GM18909 (cell line): Measurements from ENCODE around the gene ELOVL6.
"Not testable (repeated sequence)": the region's sequence is repeated elsewhere in the genome, so short reads cannot be mapped to it uniquely, and the experiment has no call there.

Experiments used
- ATAC-seq: cut with Tn5 transposase; IDR thresholded peaks from one replicate; pipeline ENCODE4 v1.9.1; 2021; ENCODE audit warnings: mild to moderate bottlenecking; ENCODE audit not compliant: unreplicated experiment, poor library complexity

Gene ELOVL6

GRCh38 chr4:110046588-110047049 is 151.8 kb downstream of the ELOVL6 start:
- ATAC-seq, result no peak

DNA sequence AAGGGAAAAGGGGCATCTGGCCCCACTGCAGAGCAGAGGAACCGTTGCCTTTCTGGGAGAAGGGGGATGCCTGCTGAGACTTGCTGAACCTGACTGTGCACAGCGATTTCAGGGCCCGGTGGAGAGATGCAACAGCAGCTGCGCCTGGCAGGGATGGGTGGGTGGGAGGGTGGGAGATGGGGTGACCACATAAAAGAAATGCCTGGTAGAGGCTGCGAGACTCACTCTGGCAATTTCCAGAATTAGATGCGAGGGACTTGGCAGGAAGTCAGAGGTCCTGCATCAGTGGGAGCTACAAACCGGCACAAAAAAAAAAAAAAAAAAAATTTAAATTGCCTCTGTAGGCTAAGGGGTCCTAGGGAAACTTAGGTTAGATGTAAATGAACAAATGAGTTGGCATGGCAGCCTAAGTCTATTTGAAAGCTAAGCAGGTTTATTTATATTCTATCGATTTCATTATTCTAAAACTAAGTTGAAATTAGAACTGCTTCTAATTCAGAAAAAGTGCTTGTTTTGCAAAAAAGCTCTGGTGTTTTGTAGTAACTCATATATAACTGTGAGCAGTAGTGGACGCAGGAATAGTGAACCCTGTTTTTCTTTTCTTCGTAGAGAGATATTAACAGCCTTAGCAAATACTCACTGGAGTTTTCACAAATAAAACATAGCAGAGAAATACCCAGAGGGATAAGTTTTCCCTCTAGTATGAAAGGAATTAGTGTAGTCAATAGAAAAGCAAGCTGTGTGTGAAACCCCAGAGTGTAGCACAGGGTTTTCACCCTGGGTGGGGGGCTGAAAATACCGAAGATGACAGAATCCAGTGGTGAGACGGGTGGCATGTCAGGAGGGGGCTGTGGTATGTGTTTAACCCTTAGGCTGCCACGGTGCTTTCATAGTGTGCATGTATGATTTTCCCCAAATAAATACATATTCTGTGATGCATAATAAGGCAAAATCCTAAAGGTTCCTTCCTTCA is 155.6 kb downstream of the ELOVL6 start:
- ATAC-seq, result no peak

- no peak for ATAC-seq
These were observed 156.7 kb downstream of the ELOVL6 start for GRCh38 chr4:110041735-110042134.

DNA sequence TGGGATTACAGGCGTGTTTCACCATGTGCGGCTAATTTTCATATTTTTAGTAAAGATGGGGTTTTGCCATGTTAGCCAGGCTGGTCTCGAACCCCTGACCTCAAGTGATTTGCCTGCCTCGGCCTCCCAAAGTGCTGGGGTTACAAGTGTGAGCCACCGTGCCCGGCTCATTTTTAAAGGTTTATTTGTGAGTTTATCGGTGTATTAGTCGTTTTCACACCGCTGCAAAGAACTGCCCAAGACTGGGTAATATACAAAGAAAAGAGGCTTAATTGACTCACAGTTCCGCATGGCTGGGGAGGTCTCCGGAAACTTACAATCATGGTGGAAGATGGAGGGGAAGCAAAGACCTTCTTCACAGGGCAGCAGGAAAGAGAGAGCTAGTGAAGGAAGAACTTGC is 159.3 kb downstream of the ELOVL6 start:
- not testable (repeated sequence) for ATAC-seq

GRCh38 chr4:110034026-110034393 is 164.4 kb downstream of the ELOVL6 start:
- peak; percentile 99 for ATAC-seq

DNA sequence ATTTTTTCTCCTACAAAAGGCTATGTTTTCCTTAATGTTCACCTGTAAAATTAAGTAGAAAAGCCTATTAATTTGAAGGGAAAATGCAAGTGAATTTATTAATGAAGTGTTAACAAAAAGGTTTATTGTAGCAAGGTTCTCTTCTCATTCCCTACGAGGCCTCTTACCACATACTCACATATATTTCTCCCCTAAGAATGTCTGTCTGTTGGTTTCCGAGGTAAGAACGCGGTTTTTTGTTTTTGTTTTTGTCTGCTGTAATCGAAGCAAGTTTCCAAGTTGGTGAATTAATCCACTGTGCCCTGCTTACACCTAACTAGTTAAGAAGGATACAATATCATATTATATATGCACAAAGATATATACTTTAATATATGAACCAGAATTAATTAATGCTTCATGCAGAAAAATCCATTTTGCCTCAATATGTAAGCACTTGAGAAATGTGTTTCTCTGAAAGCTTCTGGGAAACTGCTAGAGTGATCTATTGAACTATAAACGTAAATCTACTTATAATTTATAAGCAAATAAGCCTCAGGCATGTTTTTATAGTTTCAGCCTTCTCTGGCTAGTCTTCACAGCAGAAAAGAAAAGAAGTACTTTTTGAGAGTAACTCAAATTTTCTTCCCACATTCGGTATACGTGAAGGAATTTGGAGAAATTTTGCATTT is 164.9 kb downstream of the ELOVL6 start:
- peak; percentile 15 for ATAC-seq

GRCh38 chr4:110032603-110033002 is 165.8 kb downstream of the ELOVL6 start:
- no peak for ATAC-seq

DNA sequence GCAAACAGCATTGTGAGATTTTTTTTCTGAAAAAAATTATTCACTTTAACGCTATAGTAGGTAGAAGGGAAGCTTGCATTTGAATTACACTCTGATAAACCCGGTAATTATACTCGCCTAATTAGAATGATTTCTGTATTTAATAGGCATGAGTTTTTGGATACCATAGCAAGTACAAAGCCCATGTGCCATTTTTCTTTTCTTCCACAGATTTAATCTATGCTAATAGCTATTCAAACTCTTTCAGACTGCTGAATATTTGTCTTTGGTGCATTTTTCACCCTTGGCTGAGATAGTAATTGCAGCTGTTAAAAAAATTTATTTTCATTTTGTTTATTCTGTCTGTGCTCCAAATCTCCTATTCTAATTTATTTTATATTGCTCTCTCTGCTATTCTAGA is 172.7 kb downstream of the ELOVL6 start:
- ATAC-seq, result no peak

- no peak for ATAC-seq
These were observed 173.4 kb downstream of the ELOVL6 start for GRCh38 chr4:110025056-110025455.

GRCh38 chr4:110022457-110022856 is 176.0 kb downstream of the ELOVL6 start:
- ATAC-seq, result no peak

- no peak for ATAC-seq
These were observed 177.6 kb downstream of the ELOVL6 start for GRCh38 chr4:110020646-110021443.

DNA sequence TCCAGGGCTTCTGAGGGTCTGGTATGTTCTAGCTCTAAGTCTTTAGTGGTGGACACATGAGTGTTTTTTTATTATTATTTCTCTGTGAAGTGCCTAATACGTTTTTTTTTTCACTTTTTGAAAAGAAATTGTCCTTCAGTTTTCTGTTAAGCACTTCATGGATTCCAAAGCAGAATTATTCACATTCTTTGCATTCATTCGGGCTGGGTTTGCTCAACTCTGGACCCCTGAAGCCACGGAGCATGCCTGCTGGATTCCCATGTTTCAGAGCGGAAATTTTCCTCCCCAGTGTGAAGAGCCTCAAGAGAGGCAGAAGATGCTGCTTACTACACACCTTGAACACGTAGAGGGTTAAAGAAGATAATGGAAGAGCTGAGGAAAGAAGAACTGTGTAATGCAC is 178.3 kb downstream of the ELOVL6 start:
- no peak for ATAC-seq

- no peak for ATAC-seq
These were observed 179.3 kb downstream of the ELOVL6 start for GRCh38 chr4:110019153-110019552.

DNA sequence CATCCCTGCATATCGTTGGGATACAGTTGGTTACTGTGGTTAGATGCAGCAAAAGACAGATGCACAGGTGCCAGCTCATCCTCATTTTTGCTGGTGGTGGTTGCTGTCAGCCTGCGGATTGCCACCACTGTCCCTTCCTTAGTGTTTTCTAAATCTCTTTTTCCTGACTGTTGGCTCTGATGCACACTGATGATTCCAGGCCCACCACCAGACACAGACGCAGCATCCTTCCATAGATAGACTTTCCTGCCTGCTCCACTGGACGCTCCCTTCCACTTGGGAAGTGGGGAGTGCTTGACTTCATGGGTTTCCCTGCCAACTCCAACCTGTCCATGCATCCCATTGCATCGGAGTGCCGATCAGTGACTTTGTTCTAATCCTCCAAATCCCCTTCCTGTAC is 184.2 kb downstream of the ELOVL6 start:
- no peak for ATAC-seq

DNA sequence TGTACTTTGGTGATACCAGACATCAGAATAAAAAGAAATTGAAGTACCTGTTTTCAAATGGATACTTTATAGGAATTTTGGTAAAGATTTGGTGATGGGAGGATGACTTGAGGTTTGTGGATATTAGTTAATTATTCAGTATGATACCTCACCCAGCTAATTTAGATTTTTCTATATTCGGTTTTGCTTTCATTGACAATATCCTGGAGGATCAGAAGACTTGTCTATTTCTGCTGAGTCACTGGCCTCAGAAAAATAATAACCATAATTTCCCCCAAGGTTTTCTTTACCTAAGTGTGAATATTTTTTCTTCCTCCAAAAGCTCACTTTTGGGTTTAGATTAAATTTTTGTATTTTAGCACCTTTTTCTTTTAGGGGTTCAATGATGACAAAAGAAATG is 185.5 kb downstream of the ELOVL6 start:
- no peak for ATAC-seq

GRCh38 chr4:110010797-110011196 is 187.6 kb downstream of the ELOVL6 start:
- no peak for ATAC-seq

- ATAC-seq, result no peak
These were observed 188.9 kb downstream of the ELOVL6 start for GRCh38 chr4:110009550-110009949.

GRCh38 chr4:110008540-110008939 is 189.9 kb downstream of the ELOVL6 start:
- ATAC-seq, result no peak

GRCh38 chr4:110007217-110007616 is 191.2 kb downstream of the ELOVL6 start:
- no peak for ATAC-seq

GRCh38 chr4:110005461-110006056 is 192.9 kb downstream of the ELOVL6 start:
- peak; percentile 73 for ATAC-seq
